Mesangial cell (primary cell): ENCODE data around the gene FCGR2B. TPM values are rescaled to one million over a fixed set of nuclear protein-coding genes. Genes with fewer than 3 reads are reported as not detected.

Source experiments
- total RNA-seq: library from RNA; depleted of rRNA; stranded (reverse); fragments of >200 nt; gene quantifications from 2 replicates; pipeline ENCODE4 v1.2.3, GENCODE V29; 2015

FCGR2B gene
- not detected in 2 replicates for total RNA-seq

DNA sequence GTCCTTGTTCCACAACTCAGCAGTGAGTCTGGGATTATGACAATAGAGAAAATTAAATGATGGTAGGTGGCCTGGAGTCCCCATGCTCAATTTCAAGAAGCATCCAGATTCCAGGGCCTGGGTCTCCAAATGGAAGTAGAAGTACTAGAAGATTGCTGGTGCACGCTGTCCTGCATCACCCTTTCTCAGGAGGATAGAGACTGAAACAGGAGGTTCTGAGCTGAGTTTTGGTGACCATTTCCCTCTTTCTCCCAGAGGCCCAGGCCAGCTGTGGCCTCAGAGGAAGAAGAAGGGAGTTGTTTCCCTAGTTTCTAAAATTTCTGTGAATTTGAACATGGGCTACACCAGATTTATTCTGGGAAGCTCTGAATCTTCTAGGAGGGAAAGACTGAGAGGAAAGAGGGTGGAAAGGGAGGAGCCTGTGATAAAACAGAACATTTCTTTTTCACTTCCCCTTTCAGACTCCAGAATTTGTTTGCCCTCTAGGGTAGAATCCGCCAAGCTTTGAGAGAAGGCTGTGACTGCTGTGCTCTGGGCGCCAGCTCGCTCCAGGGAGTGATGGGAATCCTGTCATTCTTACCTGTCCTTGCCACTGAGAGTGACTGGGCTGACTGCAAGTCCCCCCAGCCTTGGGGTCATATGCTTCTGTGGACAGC, at the start of gene FCGR2B:
FCGR2B (plus strand) TSS at position 460 of the 656 bp plus-strand sequence; CDS start at position 559, 99 bp downstream.

DNA sequence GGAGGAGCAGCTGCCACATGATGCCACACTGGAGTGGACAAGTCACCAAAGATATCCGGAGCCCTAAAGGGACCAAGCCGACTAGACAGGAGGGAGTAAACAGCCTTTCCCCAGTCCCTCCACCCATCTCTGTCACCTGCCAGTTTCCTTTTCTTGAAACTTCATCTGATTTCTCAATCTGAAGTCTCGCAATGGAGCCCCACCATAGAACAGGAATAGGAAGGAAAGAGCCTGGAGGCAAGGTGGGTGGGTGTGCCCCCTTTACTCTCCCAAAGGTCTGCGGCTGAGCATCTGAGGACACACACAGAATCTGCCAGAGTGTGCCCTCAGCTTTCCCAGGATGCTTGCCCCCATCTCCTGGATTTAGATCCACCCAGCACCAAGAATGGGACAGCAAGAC, 31.9 kb upstream of the FCGR2B start, which contains the start of gene FCGR3B:
FCGR3B (minus strand) TSS at position 101 of the 400 bp plus-strand sequence; CDS start at position 19, 82 bp downstream.

DNA sequence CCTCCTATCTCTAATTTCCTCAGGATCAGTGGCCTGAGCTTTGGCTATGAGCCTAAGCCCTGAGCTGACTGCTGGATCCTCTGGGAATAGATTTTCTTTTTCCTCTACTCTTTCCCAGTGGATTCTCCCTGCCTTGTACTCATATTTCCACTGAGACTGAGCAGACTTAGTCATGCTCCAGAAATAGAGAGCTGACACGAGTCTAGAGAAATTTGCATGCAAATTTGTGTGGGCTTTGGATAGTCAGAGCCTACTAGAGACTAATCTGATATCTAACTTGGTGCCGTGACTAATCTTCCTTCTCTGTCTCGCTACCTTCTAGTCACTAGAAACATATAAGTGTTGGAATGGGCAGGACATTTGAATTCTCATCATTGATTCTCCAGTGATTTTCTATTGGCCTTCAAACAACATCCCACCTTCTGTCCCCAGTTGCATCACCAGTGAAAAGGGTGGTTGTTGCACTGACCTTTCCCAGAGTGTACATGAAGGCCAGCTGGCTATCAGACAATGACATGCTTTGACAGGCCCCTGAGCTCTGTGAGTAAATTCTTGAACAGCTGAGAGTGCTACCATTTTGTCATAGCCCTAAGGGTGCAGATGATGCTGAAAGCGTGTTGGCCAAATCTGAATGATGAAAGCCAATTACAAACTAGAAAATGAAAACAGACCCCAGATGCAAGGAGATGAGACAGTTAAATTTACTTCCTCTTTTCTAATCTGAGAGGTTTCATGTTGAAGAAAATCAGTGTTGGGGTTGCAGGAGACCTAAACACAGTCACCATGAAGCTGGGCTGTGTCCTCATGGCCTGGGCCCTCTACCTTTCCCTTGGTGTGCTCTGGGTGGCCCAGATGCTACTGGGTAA, 43.8 kb downstream of the FCGR2B start, which contains the start of gene FCRLA:
FCRLA (plus strand) TSS at position 748 of the 866 bp plus-strand sequence; CDS start at position 784, 36 bp downstream.

DNA sequence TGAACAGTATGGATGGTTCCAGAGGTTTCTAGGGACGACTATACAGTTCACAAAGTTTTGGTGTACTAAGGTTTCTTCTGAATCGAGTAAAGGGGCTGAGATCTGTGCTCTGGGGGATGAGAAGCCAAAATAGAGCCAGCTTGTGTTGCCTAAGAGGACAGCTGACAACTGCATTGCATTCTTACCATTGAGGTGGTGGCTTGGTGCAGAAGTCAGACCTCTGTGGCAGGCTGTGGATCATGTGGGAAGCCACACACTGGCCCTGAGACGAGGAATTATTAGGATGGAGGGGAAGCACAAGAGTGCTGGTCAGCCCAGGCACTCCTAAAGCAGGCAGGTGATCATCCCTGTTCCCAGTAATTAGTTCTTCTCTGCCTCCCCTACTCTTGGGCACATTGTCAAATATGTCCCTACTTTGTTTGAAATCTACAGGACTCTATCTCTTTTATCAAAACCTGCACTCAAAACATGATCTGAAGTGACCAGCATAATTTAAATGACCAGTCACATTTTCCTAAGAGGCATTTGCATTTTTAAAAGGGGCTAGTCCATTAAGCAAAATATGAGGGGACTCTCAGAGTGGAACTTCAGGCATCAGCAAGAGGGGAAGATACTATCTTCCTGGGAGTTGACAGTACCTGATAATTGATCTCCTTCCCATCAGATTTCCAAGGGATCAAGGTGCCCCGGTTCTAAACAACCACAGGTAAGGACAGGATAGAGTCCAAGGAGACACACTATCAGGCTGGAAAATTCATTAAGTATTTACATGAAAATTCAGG, 58.2 kb downstream of the FCGR2B start, which contains the start of gene FCRLB:
FCRLB (plus strand) TSS at position 589 of the 782 bp plus-strand sequence. CDS start 1,129 bp downstream, outside the sequence.

Other genes with a start within 250 kb of the FCGR2B start
- 0.76 TPM in 1 of 2 replicates, not detected in the other for gene FCGR2A, start 157.7 kb upstream of the FCGR2B start, total RNA-seq
- 0.13 and 0.33 TPM in 2 replicates for gene HSPA6, start 138.6 kb upstream of the FCGR2B start, total RNA-seq
- not detected in 2 replicates for gene FCGR3A, start 113.3 kb upstream of the FCGR2B start, total RNA-seq
- not detected in 2 replicates for gene FCGR3B, start 32.0 kb upstream of the FCGR2B start, total RNA-seq
- under 0.01 and 0.16 TPM in 2 replicates for gene FCRLA, start 44.1 kb downstream of the FCGR2B start, total RNA-seq
- gene FCRLB, start 58.4 kb downstream of the FCGR2B start, total RNA-seq: 2.6 and 6.8 TPM in 2 replicates
- 24.1 and 31.1 TPM in 2 replicates for gene DUSP12, start 86.6 kb downstream of the FCGR2B start, total RNA-seq
- 17.1 and 18.9 TPM in 2 replicates for gene ATF6, start 103.2 kb downstream of the FCGR2B start, total RNA-seq